Suppressor macrophage (primary cell): ENCODE measurements around the gene NR5A1.

Source experiments
- DNase-seq, 4 experiments: peaks; one replicate each; pipeline ENCODE4 v3.0.0-alpha.2; 2020 to 2022

The NR5A1 gene

GRCh38 chr9:124514125-124514524 lies 6.9 kb upstream of the NR5A1 start:
- no peak for DNase-seq

DNA sequence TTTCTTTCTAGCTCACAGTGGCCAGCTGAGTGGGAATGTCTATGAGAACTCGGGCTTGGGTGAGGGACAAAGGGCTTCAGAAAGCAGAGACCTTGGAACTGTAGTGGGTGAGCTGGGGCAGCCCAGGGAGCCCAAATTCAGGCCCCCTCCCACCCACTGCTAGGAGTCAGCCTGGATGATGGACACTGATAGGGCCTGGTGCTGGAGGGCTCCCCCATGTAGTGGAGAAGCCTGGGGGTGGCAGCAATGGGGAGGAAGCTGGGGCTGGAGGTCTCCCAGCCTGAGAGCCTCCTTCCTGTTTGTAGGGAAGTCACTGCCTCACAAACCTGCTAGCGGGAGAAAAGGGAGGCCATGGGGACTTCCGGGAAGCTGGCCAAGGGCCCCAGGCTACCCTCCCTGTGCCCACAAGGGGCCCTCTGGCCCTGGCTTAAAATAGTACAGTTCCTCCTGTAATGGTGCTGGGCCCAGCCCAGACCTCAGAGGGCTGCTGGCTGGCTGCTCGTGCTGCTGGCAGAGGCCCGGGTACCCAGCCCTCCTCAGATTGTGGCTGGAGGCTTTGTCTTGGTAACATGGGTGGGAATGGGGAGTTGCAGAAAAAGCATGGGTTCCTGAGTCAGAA lies 6.3 kb upstream of the NR5A1 start:
- DNase-seq: peak in 3 of 4 experiments; percentile 20 to 25 (median 20)

DNA sequence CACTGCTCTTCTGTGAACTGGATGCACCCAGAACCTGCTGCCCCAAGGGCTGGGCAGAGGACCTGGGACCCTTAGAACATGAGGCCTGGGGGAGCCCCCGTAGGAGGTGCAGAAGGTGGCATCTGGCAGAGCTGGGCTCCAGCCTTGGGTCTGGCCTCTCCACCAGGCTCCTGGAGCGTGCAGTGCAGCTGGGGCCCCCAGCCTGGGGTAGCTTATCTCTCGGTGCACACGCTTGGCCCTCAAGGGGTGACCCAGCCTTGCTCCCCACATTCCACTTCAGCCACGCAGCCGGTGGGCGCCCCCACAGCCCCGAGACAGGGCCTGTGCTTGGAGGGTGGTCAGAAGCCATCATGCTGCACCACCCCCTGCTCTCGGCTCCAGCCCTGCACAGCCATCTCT lies 5.6 kb upstream of the NR5A1 start:
- no peak for DNase-seq

- no peak for DNase-seq
Measured at GRCh38 chr9:124511891-124512805, 4.9 kb upstream of the NR5A1 start.

DNA sequence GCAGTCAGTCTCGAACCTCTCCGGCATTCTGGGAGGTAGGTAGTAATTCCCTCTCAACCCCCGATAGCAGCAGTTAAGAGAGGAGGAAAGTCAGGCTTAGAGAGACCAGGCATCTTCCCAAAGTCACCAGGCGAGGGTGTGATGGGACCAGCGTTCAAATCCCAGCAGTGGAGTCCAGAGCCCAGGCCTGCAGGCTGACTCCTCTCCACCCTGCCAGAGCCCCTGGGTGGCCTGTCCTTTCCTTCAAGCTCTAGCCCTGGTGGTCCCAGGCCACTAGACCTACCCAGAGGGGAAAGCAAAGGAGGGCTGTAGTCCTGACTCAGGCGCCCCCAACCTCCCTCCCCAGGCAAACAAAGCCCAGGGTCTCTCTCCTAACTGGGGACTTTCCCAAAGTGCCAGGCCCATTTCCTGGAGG lies 4.2 kb upstream of the NR5A1 start:
- no peak for DNase-seq

GRCh38 chr9:124510650-124511425 lies 3.6 kb upstream of the NR5A1 start:
- DNase-seq: no peak

DNA sequence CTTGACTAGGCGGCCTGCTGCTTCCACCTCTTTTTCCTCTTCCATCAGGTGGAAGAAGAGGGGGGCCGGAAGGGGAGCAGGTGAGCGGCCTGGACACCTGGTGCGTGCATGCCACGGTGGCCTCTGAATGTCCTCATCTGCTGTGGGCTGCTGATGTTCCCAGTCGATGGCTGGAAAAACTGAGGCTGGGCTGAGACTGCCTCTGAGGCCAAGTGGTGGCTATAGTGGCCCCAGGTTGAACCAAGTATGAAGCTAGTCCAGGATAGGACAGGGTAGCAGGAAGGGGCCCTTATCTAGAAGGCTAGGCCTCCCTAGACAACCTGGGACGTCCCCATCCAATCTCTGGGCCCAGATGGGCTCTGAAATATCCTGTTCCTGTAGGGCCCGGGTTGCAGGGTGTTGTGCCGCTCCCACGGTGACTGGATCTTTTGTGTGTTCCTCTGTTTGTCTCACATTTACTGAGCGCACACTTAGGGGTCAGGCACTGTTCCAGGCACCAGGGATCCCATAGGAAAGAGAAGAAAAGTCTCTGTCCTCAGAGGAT lies 753 bp upstream of the NR5A1 start:
- no peak for DNase-seq

GRCh38 chr9:124506433-124506832 lies 766 bp downstream of the NR5A1 start:
- no peak for DNase-seq

GRCh38 chr9:124505901-124506346 lies 1.3 kb downstream of the NR5A1 start:
- DNase-seq: no peak

DNA sequence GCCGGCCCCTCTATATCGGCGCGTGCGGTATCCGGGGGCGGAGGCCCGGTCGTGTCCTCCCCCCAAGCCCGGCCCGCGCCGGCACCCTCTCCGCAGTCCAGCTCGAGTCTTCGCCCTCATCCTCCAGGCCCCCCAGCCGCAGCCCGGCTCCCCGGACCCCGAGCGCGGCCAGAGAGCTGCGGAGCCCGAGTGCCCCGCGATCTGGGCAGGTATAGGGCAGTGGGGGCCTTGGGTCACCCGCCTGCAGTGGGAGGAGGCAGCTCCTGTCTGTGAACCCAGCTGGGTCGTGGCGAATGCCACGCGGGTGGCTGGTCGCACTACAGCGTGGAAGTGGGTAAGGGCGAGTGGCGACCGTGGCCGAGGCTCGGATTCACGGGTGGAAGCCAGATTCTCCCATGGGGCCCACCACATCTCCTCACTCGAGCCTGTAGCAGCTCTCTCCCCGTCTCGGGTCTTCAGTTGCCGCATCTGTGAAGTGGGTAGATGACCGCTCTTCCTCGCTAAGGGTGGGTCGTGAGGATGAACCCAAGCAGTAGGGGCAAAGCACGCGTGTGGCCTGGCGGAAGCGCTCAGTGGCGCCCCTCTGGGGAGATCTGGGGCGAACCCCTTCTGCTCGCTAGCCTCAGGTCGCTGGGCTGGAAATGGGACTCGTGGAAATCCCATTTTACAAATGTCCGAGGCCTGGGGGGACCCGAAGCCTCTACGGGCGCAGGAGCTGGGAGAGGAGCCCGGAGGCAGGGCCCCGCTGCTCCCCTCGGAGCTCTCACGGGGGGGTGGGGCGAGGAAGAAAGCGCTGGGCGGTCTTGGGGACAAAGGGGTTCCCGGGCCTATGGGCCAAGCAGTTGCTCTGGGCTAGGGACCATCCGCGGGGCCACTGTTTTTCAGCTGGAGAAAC lies 1.9 kb downstream of the NR5A1 start:
- no peak for DNase-seq

GRCh38 chr9:124504530-124505005 lies 2.6 kb downstream of the NR5A1 start:
- DNase-seq: no peak

GRCh38 chr9:124503713-124504529 lies 3.3 kb downstream of the NR5A1 start:
- peak in 2 of 4 experiments; percentile 15 to 29 for DNase-seq

GRCh38 chr9:124502711-124503702 lies 4.2 kb downstream of the NR5A1 start:
- DNase-seq: no peak

GRCh38 chr9:124501771-124502320 lies 5.4 kb downstream of the NR5A1 start:
- DNase-seq: no peak

DNA sequence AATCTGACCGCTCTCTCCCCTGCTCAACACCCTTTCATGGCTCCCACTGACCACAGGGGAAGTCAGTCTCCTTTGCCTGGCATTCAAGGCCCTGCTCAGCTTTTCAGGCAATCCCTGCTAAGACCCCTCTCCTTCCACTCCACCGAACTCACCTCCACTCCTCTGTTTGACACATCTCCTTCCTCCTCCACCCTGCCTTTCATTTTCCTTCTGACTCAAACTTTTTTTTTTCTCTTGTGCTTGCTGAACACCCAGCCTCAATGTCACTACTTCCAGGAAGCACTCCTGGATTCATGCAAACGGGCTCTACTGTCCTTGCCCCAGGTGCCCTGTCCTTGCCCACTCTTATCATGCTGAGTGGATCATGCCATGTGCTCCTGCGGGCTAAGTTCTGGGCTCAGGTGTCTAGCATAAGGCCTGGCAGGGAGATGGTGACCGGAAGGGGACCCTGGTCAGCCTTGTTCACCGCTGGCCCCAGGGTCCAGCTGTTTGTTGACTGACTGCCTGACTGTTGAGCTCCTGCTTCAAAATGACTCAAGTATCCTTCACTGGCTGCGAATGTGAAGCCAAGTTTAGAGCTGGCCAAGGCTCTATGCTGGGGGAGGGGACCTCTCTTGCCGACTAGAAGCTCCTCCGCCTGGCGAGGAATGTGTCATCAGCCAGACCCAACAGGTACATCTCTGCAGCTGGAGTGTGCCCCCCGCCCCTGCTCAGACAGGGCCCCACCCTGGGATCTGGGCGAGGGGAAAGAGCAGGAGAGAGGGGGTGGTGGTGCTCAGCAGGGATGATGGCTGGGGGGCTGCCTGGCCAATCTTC lies 6.2 kb downstream of the NR5A1 start:
- no peak for DNase-seq

GRCh38 chr9:124500028-124500795 lies 7.0 kb downstream of the NR5A1 start:
- no peak for DNase-seq

- peak in 3 of 4 experiments; percentile 27 to 55 (median 31) for DNase-seq
Measured at GRCh38 chr9:124499216-124499615, 8.0 kb downstream of the NR5A1 start.
